SK-N-SH (cell line): ENCODE measurements around the gene FCGR3B. TPM values are rescaled to one million over a fixed set of nuclear protein-coding genes. Genes with fewer than 3 reads are reported as not detected.
"Not testable (repeated sequence)": the region's sequence is repeated elsewhere in the genome, so short reads cannot be mapped to it uniquely, and the experiment has no call there.

ENCODE experiments used
- CTCF ChIA-PET: fragments of 300-600, 350-600 bp; formaldehyde crosslinking; extraction: SDS; loops from one replicate; lab custom pipeline; 2021; lab: Yijun Ruan, JAX
- POLR2A ChIA-PET: fragments of 350-600 bp; sonication (Branson Sonifier 250); formaldehyde crosslinking; extraction: SDS; loops from one replicate; lab custom pipeline; 2020; ENCODE audit warnings: antibody characterized with exemption, inconsistent platforms; lab: Yijun Ruan, JAX
- DNase-seq: peaks from one replicate; pipeline ENCODE4 v3.0.0; 2012
- H2AFZ ChIP-seq: fragments of 200-600 bp; sonication (generic); 2 replicates; pipeline ENCODE4 v1.8.1; 2016; ENCODE audit warnings: antibody characterized with exemption, mild to moderate bottlenecking, low read depth
- H3F3A ChIP-seq: fragments of 200-600 bp; sonication (generic); replicated peaks from 2 replicates; pipeline ENCODE3; 2016; ENCODE audit warnings: antibody characterized with exemption, mild to moderate bottlenecking; ENCODE audit not compliant: insufficient read depth
- H3K27ac ChIP-seq, 2 experiments: fragments of 200-500 bp in 1 of 2; fragments of 200-600 bp in 1 of 2; sonication (Bioruptor generic) in 1 of 2; sonication (generic), shearing (Covaris generic) in 1 of 2; 2 replicates each; pipeline versions ENCODE4 v1.5.1 to v1.6.1; 2014 to 2016; ENCODE audit warnings: low read depth in 2 of 2, inconsistent platforms in 1 of 2, low read length in 1 of 2, mild to moderate bottlenecking in 1 of 2, mixed read lengths in 1 of 2
- H3K27me3 ChIP-seq: fragments of 200-600 bp; sonication (generic), shearing (Covaris generic); 2 replicates; pipeline ENCODE4 v1.6.1; 2016; ENCODE audit warnings: mixed run types; ENCODE audit not compliant: insufficient read depth
- H3K36me3 ChIP-seq, 2 experiments: fragments of 200-500 bp in 1 of 2; fragments of 200-600 bp in 1 of 2; sonication (Bioruptor generic) in 1 of 2; sonication (generic) in 1 of 2; replicated peaks in 1 of 2; 2 replicates each; pipeline versions ENCODE3 to v1.5.1; 2014 to 2016; ENCODE audit warnings: low read length in 1 of 2, mild to moderate bottlenecking in 1 of 2; ENCODE audit not compliant: insufficient read depth in 2 of 2, control insufficient read depth in 1 of 2
- H3K4me1 ChIP-seq, 2 experiments: fragments of 200-500 bp in 1 of 2; fragments of 200-600 bp in 1 of 2; sonication (Bioruptor generic) in 1 of 2; sonication (generic), shearing (Covaris generic) in 1 of 2; 2 replicates each; pipeline versions ENCODE4 v1.5.1 to v1.6.1; 2014 to 2016; ENCODE audit warnings: low read depth in 1 of 2, low read length in 1 of 2, mixed run types in 1 of 2; ENCODE audit not compliant: insufficient read depth in 2 of 2, control insufficient read depth in 1 of 2
- H3K4me2 ChIP-seq: fragments of 200-600 bp; sonication (generic), shearing (Covaris generic); 2 replicates; pipeline ENCODE4 v1.6.1; 2017; ENCODE audit warnings: mixed run types
- H3K4me3 ChIP-seq, 2 experiments: fragments of 200-500 bp in 1 of 2; fragments of 200-600 bp in 1 of 2; sonication (Bioruptor generic) in 1 of 2; sonication (generic), shearing (Covaris generic) in 1 of 2; 2 replicates each; pipeline versions ENCODE4 v1.5.1 to v1.8.1; 2014 to 2016; ENCODE audit warnings: low read depth in 2 of 2, inconsistent platforms in 1 of 2, low read length in 1 of 2, mild to moderate bottlenecking in 1 of 2, mixed read lengths in 1 of 2, moderate library complexity in 1 of 2
- H3K79me2 ChIP-seq: fragments of 200-600 bp; sonication (generic); 2 replicates; pipeline ENCODE4 v1.8.1; 2017; ENCODE audit warnings: mild to moderate bottlenecking; ENCODE audit not compliant: insufficient read depth
- H3K9ac ChIP-seq: fragments of 200-600 bp; sonication (generic); 2 replicates; pipeline ENCODE4 v1.6.1; 2017; ENCODE audit warnings: mixed run types
- H3K9me2 ChIP-seq: fragments of 200-600 bp; sonication (generic); 2 replicates; pipeline ENCODE4 v1.6.1; 2017; ENCODE audit warnings: mixed run types
- H3K9me3 ChIP-seq: fragments of 200-600 bp; sonication (generic); 2 replicates; pipeline ENCODE4 v1.6.1; 2017; ENCODE audit warnings: mixed run types, mild to moderate bottlenecking, moderate library complexity
- H4K20me1 ChIP-seq: fragments of 200-600 bp; sonication (generic); 2 replicates; pipeline ENCODE4 v1.6.1; 2017; ENCODE audit warnings: mild to moderate bottlenecking, mixed run types; ENCODE audit not compliant: insufficient read depth
- WGBS: methylation state at CpG from one replicate; pipeline ENCODE4 v1.1.6; 2017; ENCODE audit warnings: low lambda C conversion rate; 5-methylcytosine and 5-hydroxymethylcytosine counted together
- polyA plus RNA-seq, 3 experiments: library from polyadenylated mRNA; depleted of rRNA; stranded (reverse); fragments of >200 nt; gene quantifications; 2 replicates each; pipeline ENCODE4 v1.2.3, GENCODE V29; 2012

Gene FCGR3B
- polyA plus RNA-seq, 1 of the 3 experiments (the other 2 are of a cell fraction): not detected

DNA sequence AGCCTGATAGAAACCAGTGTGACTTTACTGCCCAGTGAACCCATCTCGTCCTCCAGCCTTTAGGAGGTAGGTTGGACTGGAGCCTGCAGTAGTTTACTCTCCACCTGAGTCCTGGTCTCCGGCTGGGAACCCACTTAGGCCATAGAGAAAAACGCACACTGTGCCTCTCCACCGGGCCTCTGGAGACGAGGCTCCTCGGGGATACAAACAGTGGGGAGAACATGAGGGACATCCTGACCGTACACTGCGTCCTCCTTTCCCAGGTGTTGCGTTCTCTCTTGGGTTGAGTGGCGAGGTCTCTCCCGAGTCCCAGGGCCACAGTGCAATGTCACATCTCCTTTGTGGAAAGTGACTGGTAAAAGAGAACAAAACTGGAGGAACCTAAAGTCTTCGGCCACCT, 26.0 kb downstream of the FCGR3B start:
- H4K20me1 ChIP-seq, H3K9me2 ChIP-seq, H3F3A ChIP-seq, H3K9me3 ChIP-seq, CTCF ChIA-PET, H3K4me1 ChIP-seq, H3K9ac ChIP-seq, H3K79me2 ChIP-seq, H3K4me2 ChIP-seq, H3K4me3 ChIP-seq, H3K27ac ChIP-seq, H3K36me3 ChIP-seq, H2AFZ ChIP-seq, DNase-seq, POLR2A ChIA-PET: not testable (repeated sequence)
- WGBS: 72% methylated on average over 11 of the region's 12 CpGs
- peaks cover 19% of the 10 kb centered on the region; the same call in 1 of the 2 replicates for H3K27me3 ChIP-seq

- CTCF ChIA-PET, DNase-seq, H3F3A ChIP-seq, H3K4me2 ChIP-seq, POLR2A ChIA-PET, H3K4me1 ChIP-seq, H3K27ac ChIP-seq, H2AFZ ChIP-seq, H3K27me3 ChIP-seq, H3K9me2 ChIP-seq, H3K79me2 ChIP-seq, H4K20me1 ChIP-seq, H3K9me3 ChIP-seq, H3K4me3 ChIP-seq, H3K36me3 ChIP-seq, H3K9ac ChIP-seq: not testable (repeated sequence)
- 30% methylated on average over 3 of the region's 3 CpGs for WGBS
Measured at GRCh38 chr1:161597077-161597476, 33.9 kb downstream of the FCGR3B start.

DNA sequence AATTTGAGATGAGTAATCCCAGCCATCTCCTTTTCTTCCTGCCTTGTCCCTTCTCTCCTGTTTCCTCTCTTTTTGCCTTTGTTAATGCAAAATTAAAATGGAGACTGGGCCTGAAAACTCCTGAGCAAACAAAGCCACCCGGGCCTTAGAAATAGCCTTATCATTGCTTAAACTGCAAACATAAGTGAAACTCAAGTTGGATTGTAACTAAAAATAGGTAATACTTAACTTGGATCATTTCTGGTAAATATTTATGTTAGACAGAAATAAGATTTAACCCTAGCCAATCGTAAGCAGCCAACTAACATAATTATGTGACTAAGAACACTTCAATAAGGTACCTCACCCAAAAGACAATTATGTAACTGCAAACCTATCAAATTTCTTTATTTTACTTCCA, 35.4 kb downstream of the FCGR3B start:
- H3K9ac ChIP-seq, DNase-seq, H3K9me3 ChIP-seq, H3K4me2 ChIP-seq, POLR2A ChIA-PET, H3K4me3 ChIP-seq, H3K9me2 ChIP-seq, H3K27ac ChIP-seq, H4K20me1 ChIP-seq, H2AFZ ChIP-seq, H3K36me3 ChIP-seq, H3K79me2 ChIP-seq, H3K27me3 ChIP-seq, H3K4me1 ChIP-seq, H3F3A ChIP-seq, CTCF ChIA-PET: not testable (repeated sequence)
- 58% methylated on average over 2 of the region's 2 CpGs for WGBS

DNA sequence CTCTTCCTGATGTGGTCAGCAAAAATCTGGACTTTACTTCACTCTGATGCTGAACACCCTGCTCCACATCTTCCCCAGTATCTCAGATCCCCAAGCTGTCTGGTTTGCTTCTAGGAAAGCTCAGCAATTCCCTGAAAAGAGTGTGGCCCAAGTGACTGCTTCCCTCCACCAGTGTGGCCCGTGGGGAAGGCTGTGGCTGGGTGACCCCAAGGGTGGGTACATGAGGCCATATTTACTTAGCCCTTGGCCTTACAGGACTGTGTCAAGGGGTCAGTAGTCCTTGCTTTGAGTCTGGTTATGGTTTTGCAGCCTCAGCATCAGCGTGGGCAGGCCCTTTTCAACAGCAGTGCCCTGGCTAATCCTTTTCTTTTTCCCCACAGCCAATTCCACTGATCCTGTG, 35.8 kb downstream of the FCGR3B start:
- H3K27ac ChIP-seq, H3K9me2 ChIP-seq, H3K79me2 ChIP-seq, H3K4me1 ChIP-seq, POLR2A ChIA-PET, DNase-seq, H2AFZ ChIP-seq, H3F3A ChIP-seq, H4K20me1 ChIP-seq, H3K4me2 ChIP-seq, H3K9me3 ChIP-seq, H3K27me3 ChIP-seq, H3K9ac ChIP-seq, CTCF ChIA-PET, H3K36me3 ChIP-seq, H3K4me3 ChIP-seq: not testable (repeated sequence)
- WGBS: 29% methylated on average over 1 of the region's 2 CpGs

GRCh38 chr1:161594269-161594984, 36.5 kb downstream of the FCGR3B start:
- H3K4me1 ChIP-seq, CTCF ChIA-PET, H2AFZ ChIP-seq, H3K27me3 ChIP-seq, H3K4me3 ChIP-seq, H3K79me2 ChIP-seq, H3K9me2 ChIP-seq, POLR2A ChIA-PET, H3K9me3 ChIP-seq, DNase-seq, H4K20me1 ChIP-seq, H3K9ac ChIP-seq, H3F3A ChIP-seq, H3K4me2 ChIP-seq, H3K36me3 ChIP-seq, H3K27ac ChIP-seq: not testable (repeated sequence)
- 27% methylated on average over 2 of the region's 4 CpGs for WGBS

DNA sequence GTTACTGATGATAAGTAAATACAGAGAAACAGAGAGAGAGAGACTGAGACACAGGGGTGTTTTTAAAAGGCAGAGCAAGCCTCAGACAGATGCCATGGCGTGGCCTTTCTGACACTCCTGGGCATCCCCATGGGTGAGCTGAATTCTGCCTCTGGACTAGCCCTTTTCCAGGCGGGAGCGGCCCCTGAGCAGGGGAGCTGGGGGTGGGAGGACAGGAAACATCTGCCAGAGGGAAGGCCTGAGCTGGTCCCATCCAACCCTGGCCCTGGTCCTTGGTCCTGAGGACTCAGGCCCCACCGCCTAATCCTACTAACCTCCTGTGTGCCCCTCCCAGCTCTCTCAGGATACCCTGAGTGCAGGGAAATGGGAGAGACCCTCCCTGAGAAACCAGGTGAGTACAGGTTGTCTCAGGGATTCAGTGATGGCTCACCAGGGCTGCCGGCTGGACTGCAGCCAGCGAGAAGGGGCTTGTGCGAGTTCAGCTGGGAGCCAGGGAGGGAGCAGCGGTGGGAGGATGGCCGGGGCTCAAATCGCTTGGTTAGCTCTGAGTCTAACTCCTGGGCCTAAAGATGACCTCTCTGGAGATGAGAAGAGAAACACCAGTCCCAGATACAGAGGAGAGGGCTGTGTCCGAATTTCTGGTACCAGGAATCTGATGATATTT, 37.8 kb downstream of the FCGR3B start:
- H3K9me2 ChIP-seq, H3K4me3 ChIP-seq, H4K20me1 ChIP-seq, H3K36me3 ChIP-seq, H3F3A ChIP-seq, H3K9ac ChIP-seq, CTCF ChIA-PET, POLR2A ChIA-PET, H3K27me3 ChIP-seq, H2AFZ ChIP-seq, H3K79me2 ChIP-seq, H3K27ac ChIP-seq, H3K4me2 ChIP-seq, DNase-seq, H3K9me3 ChIP-seq, H3K4me1 ChIP-seq: not testable (repeated sequence)
- WGBS: 57% methylated on average over 9 of the region's 11 CpGs
